ENCODE data around the gene NCAPD2. TPM values are rescaled to one million over a fixed set of nuclear protein-coding genes. Genes with fewer than 3 reads are reported as not detected.
A peak's percentile ranks its signal among the peaks of the same experiment; 100 is the strongest.

Gene NCAPD2, protein sequence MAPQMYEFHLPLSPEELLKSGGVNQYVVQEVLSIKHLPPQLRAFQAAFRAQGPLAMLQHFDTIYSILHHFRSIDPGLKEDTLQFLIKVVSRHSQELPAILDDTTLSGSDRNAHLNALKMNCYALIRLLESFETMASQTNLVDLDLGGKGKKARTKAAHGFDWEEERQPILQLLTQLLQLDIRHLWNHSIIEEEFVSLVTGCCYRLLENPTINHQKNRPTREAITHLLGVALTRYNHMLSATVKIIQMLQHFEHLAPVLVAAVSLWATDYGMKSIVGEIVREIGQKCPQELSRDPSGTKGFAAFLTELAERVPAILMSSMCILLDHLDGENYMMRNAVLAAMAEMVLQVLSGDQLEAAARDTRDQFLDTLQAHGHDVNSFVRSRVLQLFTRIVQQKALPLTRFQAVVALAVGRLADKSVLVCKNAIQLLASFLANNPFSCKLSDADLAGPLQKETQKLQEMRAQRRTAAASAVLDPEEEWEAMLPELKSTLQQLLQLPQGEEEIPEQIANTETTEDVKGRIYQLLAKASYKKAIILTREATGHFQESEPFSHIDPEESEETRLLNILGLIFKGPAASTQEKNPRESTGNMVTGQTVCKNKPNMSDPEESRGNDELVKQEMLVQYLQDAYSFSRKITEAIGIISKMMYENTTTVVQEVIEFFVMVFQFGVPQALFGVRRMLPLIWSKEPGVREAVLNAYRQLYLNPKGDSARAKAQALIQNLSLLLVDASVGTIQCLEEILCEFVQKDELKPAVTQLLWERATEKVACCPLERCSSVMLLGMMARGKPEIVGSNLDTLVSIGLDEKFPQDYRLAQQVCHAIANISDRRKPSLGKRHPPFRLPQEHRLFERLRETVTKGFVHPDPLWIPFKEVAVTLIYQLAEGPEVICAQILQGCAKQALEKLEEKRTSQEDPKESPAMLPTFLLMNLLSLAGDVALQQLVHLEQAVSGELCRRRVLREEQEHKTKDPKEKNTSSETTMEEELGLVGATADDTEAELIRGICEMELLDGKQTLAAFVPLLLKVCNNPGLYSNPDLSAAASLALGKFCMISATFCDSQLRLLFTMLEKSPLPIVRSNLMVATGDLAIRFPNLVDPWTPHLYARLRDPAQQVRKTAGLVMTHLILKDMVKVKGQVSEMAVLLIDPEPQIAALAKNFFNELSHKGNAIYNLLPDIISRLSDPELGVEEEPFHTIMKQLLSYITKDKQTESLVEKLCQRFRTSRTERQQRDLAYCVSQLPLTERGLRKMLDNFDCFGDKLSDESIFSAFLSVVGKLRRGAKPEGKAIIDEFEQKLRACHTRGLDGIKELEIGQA (N-terminal part only)
- total RNA-seq (2021), result 220 and 266 TPM in 2 replicates
- percentile 96 among the genes with signal in this experiment for Bru-seq, nascent RNA
- percentile 92 among the genes with signal in this experiment for BruChase-seq, experiment 1, labeled RNA remaining after a 2-hour chase
- percentile 96 among the genes with signal in this experiment for BruChase-seq, experiment 2, labeled RNA remaining after a 6-hour chase
- long read RNA-seq, full-length matches to known transcripts, result 99 of 193 reads
- long read RNA-seq, partial matches to known transcripts, result 66 of 193 reads
- long read RNA-seq, other reads (novel, unspliced or antisense), result 28 of 193 reads

DNA sequence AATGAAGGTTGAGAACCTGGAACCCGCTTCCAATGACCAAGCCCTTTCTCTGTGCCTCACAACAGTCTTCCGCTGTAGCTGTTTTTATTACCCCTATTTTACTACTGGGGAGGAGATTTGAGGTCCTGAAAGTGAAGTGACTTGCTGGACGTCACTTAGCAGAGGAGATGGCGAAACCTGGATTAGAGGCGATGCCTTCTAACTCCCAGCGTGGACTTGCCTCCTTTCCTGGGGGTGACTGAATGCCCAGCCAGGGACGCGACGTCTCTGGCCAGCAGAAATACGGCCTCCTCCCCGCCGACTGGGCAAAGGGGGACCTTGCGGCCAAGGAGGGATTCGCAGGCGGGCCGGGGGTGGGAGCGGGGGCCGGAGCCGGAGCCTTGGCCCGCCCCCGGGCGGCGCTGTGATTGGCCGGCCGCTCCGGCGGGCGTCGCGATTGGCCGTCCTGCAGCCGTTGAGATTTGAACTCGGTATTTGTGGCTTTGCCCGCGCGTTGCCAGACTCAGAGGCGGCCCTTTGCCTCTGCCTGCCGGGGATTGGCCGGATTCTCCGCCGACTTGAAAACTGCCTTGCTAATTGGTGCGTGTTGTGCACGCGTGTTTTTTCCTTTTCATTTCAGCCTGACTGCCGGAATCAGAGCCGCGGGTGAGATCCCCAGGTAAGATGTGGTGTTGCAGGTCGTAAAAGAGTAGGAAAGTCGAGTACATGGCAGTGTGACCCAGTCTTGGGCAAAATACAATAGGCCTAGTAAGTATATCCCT lies at the start of gene NCAPD2:
Gene NCAPD2 (plus strand): TSS at position 606 of the 761 bp plus-strand sequence. CDS start 997 bp downstream, outside the sequence.
- TF ChIP-seq EZH2 (IDR thresholded peaks at IDR 0.05; ENCODE audit: low read depth), result no peak
- TF ChIP-seq, protein P1, sequence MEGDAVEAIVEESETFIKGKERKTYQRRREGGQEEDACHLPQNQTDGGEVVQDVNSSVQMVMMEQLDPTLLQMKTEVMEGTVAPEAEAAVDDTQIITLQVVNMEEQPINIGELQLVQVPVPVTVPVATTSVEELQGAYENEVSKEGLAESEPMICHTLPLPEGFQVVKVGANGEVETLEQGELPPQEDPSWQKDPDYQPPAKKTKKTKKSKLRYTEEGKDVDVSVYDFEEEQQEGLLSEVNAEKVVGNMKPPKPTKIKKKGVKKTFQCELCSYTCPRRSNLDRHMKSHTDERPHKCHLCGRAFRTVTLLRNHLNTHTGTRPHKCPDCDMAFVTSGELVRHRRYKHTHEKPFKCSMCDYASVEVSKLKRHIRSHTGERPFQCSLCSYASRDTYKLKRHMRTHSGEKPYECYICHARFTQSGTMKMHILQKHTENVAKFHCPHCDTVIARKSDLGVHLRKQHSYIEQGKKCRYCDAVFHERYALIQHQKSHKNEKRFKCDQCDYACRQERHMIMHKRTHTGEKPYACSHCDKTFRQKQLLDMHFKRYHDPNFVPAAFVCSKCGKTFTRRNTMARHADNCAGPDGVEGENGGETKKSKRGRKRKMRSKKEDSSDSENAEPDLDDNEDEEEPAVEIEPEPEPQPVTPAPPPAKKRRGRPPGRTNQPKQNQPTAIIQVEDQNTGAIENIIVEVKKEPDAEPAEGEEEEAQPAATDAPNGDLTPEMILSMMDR (conservative IDR thresholded peaks at IDR 0.05), result peak; percentile 46; the same call in 1 of the 2 replicates
- Histone ChIP-seq H3K4me1 (replicated peaks; ENCODE audit: insufficient read depth) (peaks cover 24% of the 10 kb centered on the region), H3K9me2 (ENCODE audit: insufficient read depth) (no peaks in the 10 kb centered on the region), H3K4me3 (peak within 1 kb of the TSS; percentile 87), H3K36me3 (ENCODE audit: low read depth) (peaks cover 38% of the 10 kb centered on the region), H3K4me2 (peak within 1 kb of the TSS; percentile 93), H3K27ac (peak within 1 kb of the TSS; percentile 85), H4K20me1 (ENCODE audit: insufficient read depth) (peaks cover 5% of the 10 kb centered on the region; the same call in 1 of the 2 replicates), H3F3A (ENCODE audit: insufficient read depth, low read depth) (peaks cover 18% of the 10 kb centered on the region; the same call in 1 of the 2 replicates), H3K27me3 (ENCODE audit: insufficient read depth, low read depth) (no peaks in the 10 kb centered on the region), H3K79me2 (ENCODE audit: low read depth) (peaks cover 61% of the 10 kb centered on the region), H3K9me3 (ENCODE audit: insufficient read depth, low read depth) (no peaks in the 10 kb centered on the region), H2AFZ (peak within 1 kb of the TSS; percentile 91)
- no TSS peak for BruUV-seq (replicated peaks)
- DNase-seq, result peak; percentile 93 to 98
- ChIA-PET CTCF (interaction anchor here (0.8 kb wide), 1 partner anchor 28 kb away, joined by 4 read pairs; no protein-coding TSS in a partner anchor), POLR2A (ENCODE audit: unreplicated experiment) (interaction anchor here (0.5 to 1.2 kb wide), 12 partner anchors 23 to 440 kb away, joined by 3 to 9 read pairs (median 4); partner anchors contain the start of genes LTBR, TNFRSF1A and VAMP1)
- intact Hi-C loops (cut with micrococcal nuclease; ENCODE audit: unreplicated experiment), result loop anchor here (1.0 to 5.0 kb wide), 5 partner anchors 22 to 116 kb away; partner anchors contain the start of gene SCNN1A

DNA sequence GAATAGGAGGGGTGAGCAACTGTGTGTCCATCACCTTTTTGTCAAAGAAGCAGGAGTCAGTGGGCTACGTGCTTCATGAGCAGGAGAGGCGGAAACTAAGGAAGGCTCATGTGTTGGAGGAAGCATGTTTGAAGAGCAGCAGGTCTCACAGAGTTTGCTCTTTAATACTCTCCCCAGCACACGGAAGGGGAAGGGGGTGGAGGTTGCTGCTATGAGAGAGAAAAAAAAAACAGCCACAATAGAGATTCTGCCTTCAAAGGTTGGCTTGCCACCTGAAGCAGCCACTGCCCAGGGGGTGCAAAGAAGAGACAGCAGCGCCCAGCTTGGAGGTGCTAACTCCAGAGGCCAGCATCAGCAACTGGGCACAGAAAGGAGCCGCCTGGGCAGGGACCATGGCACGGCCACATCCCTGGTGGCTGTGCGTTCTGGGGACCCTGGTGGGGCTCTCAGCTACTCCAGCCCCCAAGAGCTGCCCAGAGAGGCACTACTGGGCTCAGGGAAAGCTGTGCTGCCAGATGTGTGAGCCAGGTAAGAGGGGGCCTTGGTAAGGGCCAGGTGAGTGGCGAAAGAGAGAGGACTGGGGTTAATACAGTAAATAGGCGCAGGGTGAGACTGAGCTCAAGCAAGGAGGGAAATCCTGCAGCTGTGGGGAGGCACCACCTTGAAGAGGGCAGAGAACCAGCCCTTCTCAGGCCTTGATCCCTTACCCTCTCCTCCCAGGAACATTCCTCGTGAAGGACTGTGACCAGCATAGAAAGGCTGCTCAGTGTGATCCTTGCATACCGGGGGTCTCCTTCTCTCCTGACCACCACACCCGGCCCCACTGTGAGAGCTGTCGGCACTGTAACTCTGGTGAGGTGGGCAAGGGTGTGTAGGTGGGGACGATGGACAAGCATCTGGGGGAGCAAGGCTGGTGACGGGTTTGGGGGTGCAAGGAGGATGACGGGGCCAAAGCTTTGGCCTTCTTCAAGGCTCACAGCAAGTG lies 48.9 kb upstream of the NCAPD2 start, which contains the start of gene CD27:
Gene CD27 (plus strand): TSS at position 252 of the 985 bp plus-strand sequence. CDS start 141 bp downstream, at position 393.
- H3K9me2 ChIP-seq (ENCODE audit: insufficient read depth), result no peaks in the 10 kb centered on the region
- H3K9me3 ChIP-seq (ENCODE audit: insufficient read depth, low read depth), result no peaks in the 10 kb centered on the region
- no peaks in the 10 kb centered on the region for H3F3A ChIP-seq (ENCODE audit: insufficient read depth, low read depth)
- no peak within 1 kb of the TSS for H3K27ac ChIP-seq
- H3K27me3 ChIP-seq (ENCODE audit: insufficient read depth, low read depth), result no peaks in the 10 kb centered on the region
- no peaks in the 10 kb centered on the region for H3K36me3 ChIP-seq (ENCODE audit: low read depth)
- H3K4me1 ChIP-seq (replicated peaks; ENCODE audit: insufficient read depth), result no peaks in the 10 kb centered on the region
- H4K20me1 ChIP-seq (ENCODE audit: insufficient read depth), result no peaks in the 10 kb centered on the region
- no peaks in the 10 kb centered on the region for H3K79me2 ChIP-seq (ENCODE audit: low read depth)
- BruUV-seq (replicated peaks), result no TSS peak
- H2AFZ ChIP-seq, result no peak within 1 kb of the TSS; the same call in 1 of the 2 replicates
- intact Hi-C loops (cut with micrococcal nuclease; ENCODE audit: unreplicated experiment), result no loop called here
- ChIA-PET POLR2A (ENCODE audit: unreplicated experiment) (no interaction called here), CTCF (interaction anchor here (0.8 kb wide), 1 partner anchor 1432 kb away, joined by 12 read pairs; no protein-coding TSS in a partner anchor)
- H3K4me3 ChIP-seq, result no peak within 1 kb of the TSS
- DNase-seq, result no peak
- H3K4me2 ChIP-seq, result no peak within 1 kb of the TSS
- TF ChIP-seq, protein P1 (conservative IDR thresholded peaks at IDR 0.05), result no peak
- TF ChIP-seq EZH2 (IDR thresholded peaks at IDR 0.05; ENCODE audit: low read depth), result no peak
